ENCODE measurements around the gene RBPJ. TPM values are rescaled to one million over a fixed set of nuclear protein-coding genes. Genes with fewer than 3 reads are reported as not detected.

The RBPJ gene
- polyA plus RNA-seq, 3 donors: 70.1 to 80.4 (median 74.2) TPM

GRCh38 chr4:26452565-26453531 is 132.0 kb downstream of the RBPJ start:
- DNase-seq (ENCODE audit: low read depth in 3 of 3, low spot score in 2 of 3): no peak

DNA sequence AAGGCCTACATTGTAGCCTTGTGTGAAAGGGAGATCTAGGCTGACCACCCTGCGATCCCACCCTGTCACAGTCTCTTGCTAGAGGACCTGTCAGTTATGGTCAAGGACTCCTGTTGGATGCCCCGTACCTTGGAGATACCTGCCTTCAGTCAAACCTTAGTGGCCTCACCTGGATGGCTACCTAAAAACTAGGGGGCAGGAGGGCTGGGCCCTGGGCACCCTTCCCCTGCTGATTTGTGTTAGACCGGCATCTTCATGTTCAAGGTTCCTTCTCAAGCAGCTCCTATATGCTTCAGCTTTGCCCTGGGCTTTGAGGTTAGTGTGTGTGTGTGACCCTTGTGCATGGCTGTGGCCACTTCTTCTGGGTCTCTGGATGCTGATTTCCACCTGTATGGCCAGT is 134.1 kb downstream of the RBPJ start:
- DNase-seq (ENCODE audit: low read depth in 3 of 3, low spot score in 2 of 3): no peak

DNA sequence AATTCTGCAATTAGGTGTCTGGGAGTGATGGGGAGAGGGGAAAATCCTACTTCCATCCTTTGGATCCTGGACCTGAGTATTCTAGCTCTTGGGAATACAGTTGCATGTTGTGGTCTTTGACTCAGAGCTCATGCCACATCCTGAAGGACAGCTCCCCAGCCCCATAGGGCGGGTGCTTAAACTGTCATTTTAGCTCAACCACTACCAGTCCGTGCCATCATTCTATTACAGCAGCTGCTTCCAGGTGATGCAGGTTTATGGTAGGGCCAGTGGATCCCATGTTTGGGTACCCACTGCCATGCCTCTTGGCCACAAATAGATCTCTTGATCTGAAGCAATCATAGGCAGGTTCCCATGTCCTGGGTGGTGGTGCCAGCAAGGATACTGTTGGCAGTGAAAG is 134.8 kb downstream of the RBPJ start:
- DNase-seq (ENCODE audit: low read depth in 3 of 3, low spot score in 2 of 3): no peak

GRCh38 chr4:26457412-26457811 is 136.6 kb downstream of the RBPJ start:
- DNase-seq (ENCODE audit: low read depth in 3 of 3, low spot score in 2 of 3): no peak

GRCh38 chr4:26458157-26458561 is 137.3 kb downstream of the RBPJ start:
- no peak for DNase-seq (ENCODE audit: low read depth in 3 of 3, low spot score in 2 of 3)

DNA sequence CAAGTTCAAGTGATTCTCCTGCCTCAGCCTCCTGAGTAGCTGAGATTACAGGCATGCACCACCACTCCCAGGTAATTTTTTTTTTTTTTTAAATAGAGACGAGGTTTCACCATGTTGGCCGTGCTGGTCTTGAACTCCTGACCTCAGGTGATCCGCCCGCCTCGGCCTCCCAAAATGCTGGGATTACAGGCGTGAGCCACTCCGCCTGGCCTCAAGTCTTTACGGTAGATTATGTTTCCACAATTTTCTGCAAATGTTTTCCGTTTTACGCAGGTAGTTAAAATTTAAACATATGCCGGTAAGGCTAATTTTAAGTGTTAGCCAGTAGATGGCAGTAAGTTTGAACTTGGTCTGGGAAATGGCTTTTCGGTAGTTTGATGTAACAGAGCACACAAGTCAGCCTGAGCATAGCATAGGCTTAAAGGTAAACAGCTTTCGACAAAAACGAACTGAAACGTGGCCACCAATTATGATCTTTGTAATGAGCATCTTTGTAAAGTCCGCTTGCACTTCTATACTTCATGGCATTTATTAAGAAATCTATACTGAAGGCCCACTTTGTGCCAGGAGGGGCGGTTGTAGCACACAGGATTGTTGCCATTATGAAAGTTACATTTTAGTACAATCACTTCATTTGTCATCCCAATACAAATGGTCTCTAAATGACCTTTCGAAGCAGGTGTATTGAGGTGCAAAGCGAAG is 138.4 kb downstream of the RBPJ start:
- peak in 1 of 3 donors; percentile 32 for DNase-seq (ENCODE audit: low read depth in 3 of 3, low spot score in 2 of 3)

DNA sequence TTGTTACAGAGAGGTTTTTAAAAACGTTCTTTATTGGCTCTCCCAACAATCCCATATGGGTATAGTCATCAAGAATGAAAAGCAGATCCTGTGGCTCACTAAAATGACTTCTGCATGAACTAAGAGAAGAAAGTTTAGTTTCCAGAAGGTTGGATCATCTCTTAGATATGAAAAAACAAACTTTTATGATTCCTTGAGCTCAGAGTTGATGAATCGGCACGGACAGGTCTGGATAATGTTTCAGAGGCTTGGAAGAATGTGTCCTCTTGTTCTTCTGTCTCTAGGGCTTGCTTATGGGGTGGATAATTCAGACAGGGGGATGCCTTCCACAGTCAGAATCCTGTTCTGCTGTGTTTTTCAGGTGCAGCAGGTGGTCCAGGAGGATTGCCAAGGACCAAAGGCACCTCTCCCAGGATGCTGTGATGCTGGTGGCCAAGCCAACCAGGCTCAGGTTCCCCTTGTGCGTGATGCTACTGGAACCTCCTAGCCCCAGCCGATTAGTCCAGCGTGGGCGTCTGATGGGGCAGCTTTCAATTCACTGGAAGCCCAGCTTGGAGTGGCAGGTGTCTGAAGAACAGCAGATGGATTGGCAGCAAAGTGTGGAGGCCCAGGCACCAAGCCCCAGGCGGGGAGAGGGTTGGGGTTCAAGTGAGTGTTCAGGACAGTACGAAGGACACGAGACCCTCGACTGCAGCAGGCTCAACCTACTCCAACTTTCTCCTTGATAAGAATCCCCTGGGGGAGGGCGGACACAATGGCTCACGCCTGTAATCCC is 139.1 kb downstream of the RBPJ start:
- no peak for DNase-seq (ENCODE audit: low read depth in 3 of 3, low spot score in 2 of 3)

GRCh38 chr4:26462874-26463273 is 142.1 kb downstream of the RBPJ start:
- DNase-seq (ENCODE audit: low read depth in 3 of 3, low spot score in 2 of 3): no peak

- no peak for DNase-seq (ENCODE audit: low read depth in 3 of 3, low spot score in 2 of 3)
Observed at GRCh38 chr4:26463386-26463785, 142.6 kb downstream of the RBPJ start.

GRCh38 chr4:26464420-26465095 is 143.7 kb downstream of the RBPJ start:
- no peak for DNase-seq (ENCODE audit: low read depth in 3 of 3, low spot score in 2 of 3)

GRCh38 chr4:26466578-26467270 is 145.9 kb downstream of the RBPJ start:
- no peak for DNase-seq (ENCODE audit: low read depth in 3 of 3, low spot score in 2 of 3)

- no peak for DNase-seq (ENCODE audit: low read depth in 3 of 3, low spot score in 2 of 3)
Observed at GRCh38 chr4:26467724-26468123, 146.9 kb downstream of the RBPJ start.

DNA sequence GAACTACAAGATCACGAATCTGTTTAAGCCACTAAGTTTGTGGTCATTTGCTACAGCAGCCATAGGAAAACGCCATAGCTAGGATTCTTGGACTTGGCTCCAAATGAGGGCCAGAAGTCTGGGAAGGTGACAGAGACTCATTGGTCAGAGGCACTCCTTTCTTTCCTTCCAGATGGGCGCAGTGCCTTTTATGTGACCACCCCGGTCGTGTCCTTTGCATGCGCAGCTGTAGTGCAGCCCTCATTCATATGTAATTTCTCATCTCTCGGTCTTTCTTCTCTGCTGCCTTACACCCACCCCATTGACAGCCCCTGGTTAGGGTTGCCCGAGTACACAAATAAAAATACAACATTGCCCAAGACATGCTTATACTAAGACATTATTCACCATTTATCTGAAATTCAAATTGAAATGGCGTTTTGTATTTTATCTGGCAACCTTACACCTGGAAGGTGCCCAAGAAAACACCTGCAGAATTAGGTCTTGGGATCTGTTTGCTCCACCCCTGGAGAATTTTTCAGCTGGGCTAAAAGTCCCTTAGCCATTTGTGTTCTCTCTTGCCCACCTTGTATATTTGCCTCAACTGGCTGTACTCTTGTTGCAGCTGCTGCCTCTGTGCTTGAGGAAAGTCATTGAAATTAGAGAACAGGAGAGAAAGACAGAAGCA is 147.6 kb downstream of the RBPJ start:
- DNase-seq (ENCODE audit: low read depth in 3 of 3, low spot score in 2 of 3): no peak

GRCh38 chr4:26468977-26469376 is 148.2 kb downstream of the RBPJ start:
- no peak for DNase-seq (ENCODE audit: low read depth in 3 of 3, low spot score in 2 of 3)

GRCh38 chr4:26471890-26472289 is 151.1 kb downstream of the RBPJ start:
- no peak for DNase-seq (ENCODE audit: low read depth in 3 of 3, low spot score in 2 of 3)

- no peak for DNase-seq (ENCODE audit: low read depth in 3 of 3, low spot score in 2 of 3)
Observed at GRCh38 chr4:26473893-26474292, 153.1 kb downstream of the RBPJ start.

DNA sequence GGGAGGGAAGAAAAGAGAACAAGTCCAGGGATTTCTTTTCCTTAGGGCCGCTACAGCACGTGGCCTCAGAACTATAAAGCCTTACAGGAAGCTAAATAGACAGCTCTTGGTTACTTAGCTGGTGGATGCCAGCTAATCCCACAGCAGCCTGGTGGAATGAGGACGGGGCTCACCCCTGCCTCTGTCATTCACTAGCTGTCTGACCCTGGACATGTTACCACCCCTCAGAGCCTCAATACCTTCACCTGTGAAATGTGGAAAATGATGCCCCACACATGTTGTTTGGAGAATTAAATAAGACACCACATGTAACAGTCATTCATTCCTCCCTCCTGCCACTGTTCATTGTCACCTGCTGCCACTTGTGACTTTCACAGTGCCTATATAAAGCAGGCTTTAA is 153.7 kb downstream of the RBPJ start:
- no peak for DNase-seq (ENCODE audit: low read depth in 3 of 3, low spot score in 2 of 3)

DNA sequence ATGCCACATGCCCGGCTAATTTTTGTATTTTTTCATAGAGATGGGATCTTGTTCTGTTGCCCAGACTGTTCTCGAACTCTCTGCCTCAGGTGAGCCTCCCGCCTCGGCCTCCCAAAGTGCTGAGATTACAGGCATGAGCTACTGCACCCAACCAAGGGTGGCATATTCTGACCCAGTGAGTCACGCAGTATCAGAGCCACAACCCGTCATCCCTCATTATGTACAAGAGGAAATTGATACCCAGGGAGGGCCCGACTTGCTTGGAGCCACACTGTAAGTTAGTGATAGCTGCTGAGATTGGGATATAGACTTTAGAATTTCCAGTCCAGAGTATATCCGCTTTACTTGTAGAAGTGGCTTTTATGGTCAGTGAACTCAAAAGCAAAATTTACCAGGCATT is 154.9 kb downstream of the RBPJ start:
- no peak for DNase-seq (ENCODE audit: low read depth in 3 of 3, low spot score in 2 of 3)

DNA sequence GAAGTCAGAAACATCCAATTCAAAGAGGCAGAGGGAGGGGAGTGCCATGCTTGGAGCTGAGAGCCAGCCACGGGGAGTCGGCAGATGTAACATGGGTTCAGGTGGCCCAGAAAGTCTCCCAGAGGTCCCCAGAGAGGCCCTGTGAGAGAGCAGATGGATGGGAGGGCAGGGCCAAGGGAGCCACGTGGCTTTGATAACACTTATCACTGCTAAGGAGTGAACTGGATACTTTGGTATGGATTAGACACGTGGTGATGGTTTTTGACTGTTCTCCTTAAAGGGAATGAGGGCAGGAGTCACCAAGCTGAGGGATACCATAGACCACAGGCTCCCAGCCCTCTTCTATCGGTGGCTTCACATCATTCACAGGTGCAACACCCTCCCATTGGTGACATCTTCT is 155.7 kb downstream of the RBPJ start:
- no peak for DNase-seq (ENCODE audit: low read depth in 3 of 3, low spot score in 2 of 3)

Data from right renal cortex interstitium (tissue), 3 donors.